Measurements from ENCODE around the gene NDUFA7. TPM values are rescaled to one million over a fixed set of nuclear protein-coding genes. Genes with fewer than 3 reads are reported as not detected.

NDUFA7 gene
- total and polyA plus RNA-seq, 2 of the 13 experiments (the other 11 are each of a cell fraction or from before 2014, with no cell fraction given), result 64.5 to 71.5 TPM

DNA sequence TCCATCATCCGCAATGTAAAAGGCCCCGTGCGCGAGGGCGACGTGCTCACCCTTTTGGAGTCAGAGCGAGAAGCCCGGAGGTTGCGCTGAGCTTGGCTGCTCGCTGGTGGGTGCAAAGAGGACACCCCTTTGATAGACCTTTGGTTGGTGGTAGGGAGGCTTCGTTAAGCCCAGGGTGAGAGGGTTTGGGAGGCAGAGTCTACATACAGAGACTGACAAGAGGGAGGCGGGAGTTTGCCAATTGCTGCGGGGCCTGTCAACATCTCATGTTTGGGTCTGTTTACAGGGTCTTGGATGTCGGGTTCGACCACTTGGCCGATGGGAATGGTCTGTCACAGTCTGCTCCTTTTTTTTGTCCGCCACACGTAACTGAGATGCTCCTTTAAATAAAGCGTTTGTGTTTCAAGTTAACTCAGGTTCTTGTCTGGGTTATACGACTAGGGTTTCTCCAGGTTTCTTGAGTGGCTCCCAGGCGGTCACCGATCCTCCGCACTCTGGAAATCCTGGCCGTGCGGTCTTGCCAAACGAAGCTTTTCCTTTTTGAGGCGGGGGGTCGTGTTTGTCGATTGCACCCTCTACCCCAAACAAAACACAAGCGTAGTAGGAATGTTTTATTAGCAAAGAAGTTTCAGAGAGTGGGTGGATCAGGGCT is 937 bp upstream of the NDUFA7 start (continued):
- TF ChIP-seq, protein P1, sequence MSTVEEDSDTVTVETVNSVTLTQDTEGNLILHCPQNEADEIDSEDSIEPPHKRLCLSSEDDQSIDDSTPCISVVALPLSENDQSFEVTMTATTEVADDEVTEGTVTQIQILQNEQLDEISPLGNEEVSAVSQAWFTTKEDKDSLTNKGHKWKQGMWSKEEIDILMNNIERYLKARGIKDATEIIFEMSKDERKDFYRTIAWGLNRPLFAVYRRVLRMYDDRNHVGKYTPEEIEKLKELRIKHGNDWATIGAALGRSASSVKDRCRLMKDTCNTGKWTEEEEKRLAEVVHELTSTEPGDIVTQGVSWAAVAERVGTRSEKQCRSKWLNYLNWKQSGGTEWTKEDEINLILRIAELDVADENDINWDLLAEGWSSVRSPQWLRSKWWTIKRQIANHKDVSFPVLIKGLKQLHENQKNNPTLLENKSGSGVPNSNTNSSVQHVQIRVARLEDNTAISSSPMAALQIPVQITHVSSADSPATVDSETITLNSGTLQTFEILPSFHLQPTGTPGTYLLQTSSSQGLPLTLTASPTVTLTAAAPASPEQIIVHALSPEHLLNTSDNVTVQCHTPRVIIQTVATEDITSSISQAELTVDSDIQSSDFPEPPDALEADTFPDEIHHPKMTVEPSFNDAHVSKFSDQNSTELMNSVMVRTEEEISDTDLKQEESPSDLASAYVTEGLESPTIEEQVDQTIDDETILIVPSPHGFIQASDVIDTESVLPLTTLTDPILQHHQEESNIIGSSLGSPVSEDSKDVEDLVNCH (CRISPR knock-in tag; IDR thresholded peaks at IDR 0.05), result no peak
- TF ChIP-seq, protein P2, sequence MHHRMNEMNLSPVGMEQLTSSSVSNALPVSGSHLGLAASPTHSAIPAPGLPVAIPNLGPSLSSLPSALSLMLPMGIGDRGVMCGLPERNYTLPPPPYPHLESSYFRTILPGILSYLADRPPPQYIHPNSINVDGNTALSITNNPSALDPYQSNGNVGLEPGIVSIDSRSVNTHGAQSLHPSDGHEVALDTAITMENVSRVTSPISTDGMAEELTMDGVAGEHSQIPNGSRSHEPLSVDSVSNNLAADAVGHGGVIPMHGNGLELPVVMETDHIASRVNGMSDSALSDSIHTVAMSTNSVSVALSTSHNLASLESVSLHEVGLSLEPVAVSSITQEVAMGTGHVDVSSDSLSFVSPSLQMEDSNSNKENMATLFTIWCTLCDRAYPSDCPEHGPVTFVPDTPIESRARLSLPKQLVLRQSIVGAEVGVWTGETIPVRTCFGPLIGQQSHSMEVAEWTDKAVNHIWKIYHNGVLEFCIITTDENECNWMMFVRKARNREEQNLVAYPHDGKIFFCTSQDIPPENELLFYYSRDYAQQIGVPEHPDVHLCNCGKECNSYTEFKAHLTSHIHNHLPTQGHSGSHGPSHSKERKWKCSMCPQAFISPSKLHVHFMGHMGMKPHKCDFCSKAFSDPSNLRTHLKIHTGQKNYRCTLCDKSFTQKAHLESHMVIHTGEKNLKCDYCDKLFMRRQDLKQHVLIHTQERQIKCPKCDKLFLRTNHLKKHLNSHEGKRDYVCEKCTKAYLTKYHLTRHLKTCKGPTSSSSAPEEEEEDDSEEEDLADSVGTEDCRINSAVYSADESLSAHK (CRISPR knock-in tag; IDR thresholded peaks at IDR 0.05; ENCODE audit: borderline replicate concordance), result no peak
- TF ChIP-seq ZNF557 (CRISPR knock-in tag; IDR thresholded peaks at IDR 0.05), result no peak
- TF ChIP-seq AGO2 (optimal IDR thresholded peaks at IDR 0.05; ENCODE audit: low read depth, low read length), result peak; percentile 39
- TF ChIP-seq ZNF253 (CRISPR knock-in tag; IDR thresholded peaks at IDR 0.05; ENCODE audit: borderline replicate concordance), result no peak
- TF ChIP-seq ZEB1 (IDR thresholded peaks at IDR 0.05; ENCODE audit: insufficient replicate concordance, low read depth), result no peak
- TF ChIP-seq, protein P3, sequence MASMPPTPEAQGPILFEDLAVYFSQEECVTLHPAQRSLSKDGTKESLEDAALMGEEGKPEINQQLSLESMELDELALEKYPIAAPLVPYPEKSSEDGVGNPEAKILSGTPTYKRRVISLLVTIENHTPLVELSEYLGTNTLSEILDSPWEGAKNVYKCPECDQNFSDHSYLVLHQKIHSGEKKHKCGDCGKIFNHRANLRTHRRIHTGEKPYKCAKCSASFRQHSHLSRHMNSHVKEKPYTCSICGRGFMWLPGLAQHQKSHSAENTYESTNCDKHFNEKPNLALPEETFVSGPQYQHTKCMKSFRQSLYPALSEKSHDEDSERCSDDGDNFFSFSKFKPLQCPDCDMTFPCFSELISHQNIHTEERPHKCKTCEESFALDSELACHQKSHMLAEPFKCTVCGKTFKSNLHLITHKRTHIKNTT (CRISPR knock-in tag; IDR thresholded peaks at IDR 0.05), result no peak
- no peak for TF ChIP-seq CCDC6 (CRISPR knock-in tag; IDR thresholded peaks at IDR 0.05)
- TF ChIP-seq TCF7 (IDR thresholded peaks at IDR 0.05; ENCODE audit: low read depth), result no peak
- 0 out of 2 replicates have a peak, but pooled peaks have one; percentile 10 for TF ChIP-seq ERF (CRISPR knock-in tag; IDR thresholded peaks at IDR 0.05)
- TF ChIP-seq U2AF2 (IDR thresholded peaks at IDR 0.05; ENCODE audit: low read depth, low read length), result no peak
- no peak for TF ChIP-seq ZNF17 (CRISPR knock-in tag; IDR thresholded peaks at IDR 0.05)
- TF ChIP-seq, protein P4, sequence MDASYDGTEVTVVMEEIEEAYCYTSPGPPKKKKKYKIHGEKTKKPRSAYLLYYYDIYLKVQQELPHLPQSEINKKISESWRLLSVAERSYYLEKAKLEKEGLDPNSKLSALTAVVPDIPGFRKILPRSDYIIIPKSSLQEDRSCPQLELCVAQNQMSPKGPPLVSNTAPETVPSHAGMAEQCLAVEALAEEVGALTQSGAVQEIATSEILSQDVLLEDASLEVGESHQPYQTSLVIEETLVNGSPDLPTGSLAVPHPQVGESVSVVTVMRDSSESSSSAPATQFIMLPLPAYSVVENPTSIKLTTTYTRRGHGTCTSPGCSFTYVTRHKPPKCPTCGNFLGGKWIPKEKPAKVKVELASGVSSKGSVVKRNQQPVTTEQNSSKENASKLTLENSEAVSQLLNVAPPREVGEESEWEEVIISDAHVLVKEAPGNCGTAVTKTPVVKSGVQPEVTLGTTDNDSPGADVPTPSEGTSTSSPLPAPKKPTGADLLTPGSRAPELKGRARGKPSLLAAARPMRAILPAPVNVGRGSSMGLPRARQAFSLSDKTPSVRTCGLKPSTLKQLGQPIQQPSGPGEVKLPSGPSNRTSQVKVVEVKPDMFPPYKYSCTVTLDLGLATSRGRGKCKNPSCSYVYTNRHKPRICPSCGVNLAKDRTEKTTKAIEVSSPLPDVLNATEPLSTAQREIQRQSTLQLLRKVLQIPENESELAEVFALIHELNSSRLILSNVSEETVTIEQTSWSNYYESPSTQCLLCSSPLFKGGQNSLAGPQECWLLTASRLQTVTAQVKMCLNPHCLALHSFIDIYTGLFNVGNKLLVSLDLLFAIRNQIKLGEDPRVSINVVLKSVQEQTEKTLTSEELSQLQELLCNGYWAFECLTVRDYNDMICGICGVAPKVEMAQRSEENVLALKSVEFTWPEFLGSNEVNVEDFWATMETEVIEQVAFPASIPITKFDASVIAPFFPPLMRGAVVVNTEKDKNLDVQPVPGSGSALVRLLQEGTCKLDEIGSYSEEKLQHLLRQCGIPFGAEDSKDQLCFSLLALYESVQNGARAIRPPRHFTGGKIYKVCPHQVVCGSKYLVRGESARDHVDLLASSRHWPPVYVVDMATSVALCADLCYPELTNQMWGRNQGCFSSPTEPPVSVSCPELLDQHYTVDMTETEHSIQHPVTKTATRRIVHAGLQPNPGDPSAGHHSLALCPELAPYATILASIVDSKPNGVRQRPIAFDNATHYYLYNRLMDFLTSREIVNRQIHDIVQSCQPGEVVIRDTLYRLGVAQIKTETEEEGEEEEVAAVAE (CRISPR knock-in tag; IDR thresholded peaks at IDR 0.05; ENCODE audit: borderline replicate concordance), result no peak
- TF ChIP-seq MTF2 (CRISPR knock-in tag; IDR thresholded peaks at IDR 0.05; ENCODE audit: borderline replicate concordance), result no peak
- 0 out of 2 replicates have a peak, but pooled peaks have one; percentile 41 for TF ChIP-seq ZNF3 (CRISPR knock-in tag; IDR thresholded peaks at IDR 0.05)
- TF ChIP-seq, protein P5, sequence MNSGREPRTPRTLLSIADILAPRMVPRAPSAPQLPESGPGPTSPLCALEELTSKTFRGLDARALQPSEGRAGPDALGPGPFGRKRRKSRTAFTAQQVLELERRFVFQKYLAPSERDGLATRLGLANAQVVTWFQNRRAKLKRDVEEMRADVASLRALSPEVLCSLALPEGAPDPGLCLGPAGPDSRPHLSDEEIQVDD (CRISPR knock-in tag; IDR thresholded peaks at IDR 0.05; ENCODE audit: borderline replicate concordance), result no peak

All from HepG2 (cell line).